H1 (cell line): Measurements from ENCODE around the gene FN3KRP. TPM values are rescaled to one million over a fixed set of nuclear protein-coding genes. Genes with fewer than 3 reads are reported as not detected.

Experiments
- CBX8 ChIP-seq: fragments of 300-800, 300-1000 bp; sonication (generic); IDR thresholded peaks from 2 replicates; pipeline ENCODE4 v1.7.1; 2016; ENCODE audit warnings: low read depth, low read length, borderline replicate concordance
- CTBP2 ChIP-seq: IDR thresholded peaks from 2 replicates; pipeline ENCODE4 v1.7.0; 2011; ENCODE audit warnings: borderline replicate concordance, mild to moderate bottlenecking, moderate library complexity, mixed read lengths, low read length; ENCODE audit not compliant: insufficient read depth, insufficient read length
- JUN ChIP-seq: IDR thresholded peaks from 2 replicates; pipeline ENCODE4 v1.6.1; 2011; ENCODE audit warnings: low read depth, mild to moderate bottlenecking, improper control_type of control experiment, low read length
- POLR2A ChIP-seq, 2 experiments: IDR thresholded peaks; 1 replicate in 1 of 2; 2 replicates in 1 of 2; pipeline ENCODE4 v1.6.1; 2011; ENCODE audit warnings: low read depth in 2 of 2, low read length in 2 of 2, mild to moderate bottlenecking in 2 of 2; ENCODE audit errors: control extremely low read depth in 1 of 2
- RFX5 ChIP-seq: IDR thresholded peaks from 2 replicates; pipeline ENCODE4 v1.6.1; 2011; ENCODE audit warnings: low read depth, low read length, improper control_type of control experiment, borderline replicate concordance
- polyA plus RNA-seq, 7 experiments: library from polyadenylated mRNA; depleted of rRNA in 3 of 7; stranded (reverse) in 5 of 7; unstranded in 2 of 7; fragments of >200 nt in 5 of 7; fragments of 200-250 nt in 2 of 7; gene quantifications; 1 replicate in 5 of 7; 2 replicates in 1 of 7; 4 replicates in 1 of 7; pipeline versions ENCODE4 v1.2.1 to v1.2.3, GENCODE V29; 2011 to 2013; ENCODE audit warnings: missing spikeins in 2 of 7, mixed read lengths in 2 of 7
- total RNA-seq: library from RNA; stranded (reverse); fragmentation: NEBNext Ultra II Directional; extraction: Animal tissue kit (Norgen Biotek cat#: 25700); gene quantifications from 2 replicates; pipeline ENCODE4 v1.2.1, GENCODE V29; 2021
- TF ChIP-seq, protein P1 (sequence below): IDR thresholded peaks from 2 replicates; pipeline ENCODE4 v1.6.1; 2012; ENCODE audit warnings: inconsistent platforms
- TF ChIP-seq, protein P2 (sequence below), 3 experiments: IDR thresholded peaks; 1 replicate in 2 of 3; 2 replicates in 1 of 3; pipeline versions ENCODE4 v1.5.1 to v1.6.1; 2011; ENCODE audit warnings: low read length in 3 of 3, mild to moderate bottlenecking in 3 of 3, inconsistent platforms in 2 of 3, low read depth in 1 of 3, moderate library complexity in 1 of 3; ENCODE audit not compliant: insufficient read depth in 1 of 3; ENCODE audit errors: control extremely low read depth in 1 of 3

The FN3KRP gene
- total and polyA plus RNA-seq, 2 of the 8 experiments (the other 6 are each of a cell fraction or from before 2014, with no cell fraction given) = 18.1 to 21.4 TPM

DNA sequence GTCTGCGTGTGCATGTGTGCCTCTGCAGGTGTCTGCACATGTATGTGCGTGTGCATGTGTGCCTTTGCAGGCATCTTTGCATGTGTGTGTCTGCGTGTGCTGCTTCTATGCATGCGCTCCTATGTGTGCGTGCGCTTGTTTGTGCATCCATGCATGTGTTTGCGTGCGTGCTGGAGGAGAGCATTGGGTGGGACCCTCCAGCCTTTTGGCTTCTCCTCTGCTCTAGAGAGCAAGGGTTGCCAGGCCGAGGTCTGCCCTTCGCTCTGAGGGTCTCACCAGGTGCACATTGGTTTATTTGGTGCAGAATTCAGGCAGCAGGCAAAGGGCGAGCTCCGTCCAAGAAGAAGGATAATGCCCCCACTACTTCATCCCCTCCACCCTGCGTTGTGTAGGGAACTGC is 17.0 kb upstream of the FN3KRP start (continued):
- TF ChIP-seq, protein P1, sequence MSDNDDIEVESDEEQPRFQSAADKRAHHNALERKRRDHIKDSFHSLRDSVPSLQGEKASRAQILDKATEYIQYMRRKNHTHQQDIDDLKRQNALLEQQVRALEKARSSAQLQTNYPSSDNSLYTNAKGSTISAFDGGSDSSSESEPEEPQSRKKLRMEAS = no peak
- TF ChIP-seq RFX5 (no peak), CBX8 (no peak), JUN (no peak), POLR2A (IDR thresholded peaks at IDR 0.05; ENCODE audit: control extremely low read depth in 1 of 2, low read depth in 2 of 2, low read length in 2 of 2) (no peak), CTBP2 (no peak)
- TF ChIP-seq, protein P2, sequence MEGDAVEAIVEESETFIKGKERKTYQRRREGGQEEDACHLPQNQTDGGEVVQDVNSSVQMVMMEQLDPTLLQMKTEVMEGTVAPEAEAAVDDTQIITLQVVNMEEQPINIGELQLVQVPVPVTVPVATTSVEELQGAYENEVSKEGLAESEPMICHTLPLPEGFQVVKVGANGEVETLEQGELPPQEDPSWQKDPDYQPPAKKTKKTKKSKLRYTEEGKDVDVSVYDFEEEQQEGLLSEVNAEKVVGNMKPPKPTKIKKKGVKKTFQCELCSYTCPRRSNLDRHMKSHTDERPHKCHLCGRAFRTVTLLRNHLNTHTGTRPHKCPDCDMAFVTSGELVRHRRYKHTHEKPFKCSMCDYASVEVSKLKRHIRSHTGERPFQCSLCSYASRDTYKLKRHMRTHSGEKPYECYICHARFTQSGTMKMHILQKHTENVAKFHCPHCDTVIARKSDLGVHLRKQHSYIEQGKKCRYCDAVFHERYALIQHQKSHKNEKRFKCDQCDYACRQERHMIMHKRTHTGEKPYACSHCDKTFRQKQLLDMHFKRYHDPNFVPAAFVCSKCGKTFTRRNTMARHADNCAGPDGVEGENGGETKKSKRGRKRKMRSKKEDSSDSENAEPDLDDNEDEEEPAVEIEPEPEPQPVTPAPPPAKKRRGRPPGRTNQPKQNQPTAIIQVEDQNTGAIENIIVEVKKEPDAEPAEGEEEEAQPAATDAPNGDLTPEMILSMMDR (IDR thresholded peaks at IDR 0.05; ENCODE audit: control extremely low read depth in 1 of 3, insufficient read depth in 1 of 3, low read depth in 1 of 3, low read length in 3 of 3) = no peak
